Stimulated activated naive CD8-positive, alpha-beta T cell treated with anti-CD3 and anti-CD28 coated beads, Interleukin-15, amount 100 ng/mL, for 72 hours (primary cell): ENCODE data around the gene PRAMEF13.
"Not testable (repeated sequence)": the region's sequence is repeated elsewhere in the genome, so short reads cannot be mapped to it uniquely, and the experiment has no call there.

Source experiments
- ATAC-seq: fragments of 150-1000 bp; cut with Tn5 transposase; 2 replicates; pipeline ENCODE4 v1.10.0; 2021; ENCODE audit warnings: mild to moderate bottlenecking, moderate library complexity
- DNase-seq, 2 donors: peaks; one replicate each; pipeline ENCODE4 v3.0.0; 2021 to 2022
- H3K27ac Mint-ChIP-seq, 2 donors: one replicate each; pipeline ENCODE4 v1.8.0; 2022; ENCODE audit warnings: mild to moderate bottlenecking in 2 of 2, mixed read lengths in 2 of 2, moderate library complexity in 2 of 2
- H3K27me3 Mint-ChIP-seq: one replicate; pipeline ENCODE4 v1.8.0; 2022; ENCODE audit warnings: mixed read lengths
- H3K4me1 Mint-ChIP-seq: one replicate; pipeline ENCODE4 v1.8.0; 2022; ENCODE audit warnings: mild to moderate bottlenecking, mixed read lengths
- H3K4me3 Mint-ChIP-seq, 2 donors: one replicate each; pipeline ENCODE4 v1.8.0; 2022; ENCODE audit warnings: mild to moderate bottlenecking in 2 of 2, mixed read lengths in 2 of 2, moderate library complexity in 1 of 2
- H3K9me3 Mint-ChIP-seq, 2 donors: one replicate each; pipeline ENCODE4 v1.8.0; 2022; ENCODE audit warnings: mixed read lengths in 2 of 2

The PRAMEF13 gene

GRCh38 chr1:13225675-13226204 lies 24.5 kb upstream of the PRAMEF13 start, which contains the start of gene PRAMEF18:
PRAMEF18 (minus strand) TSS chr1:13226154; CDS start chr1:13226106, 48 bp downstream.
- peak within 1 kb of the TSS in 1 of 2 donors; percentile 61 for H3K27ac Mint-ChIP-seq
- not testable (repeated sequence) for H3K4me3 Mint-ChIP-seq, H3K9me3 Mint-ChIP-seq, DNase-seq, H3K27me3 Mint-ChIP-seq, H3K4me1 Mint-ChIP-seq
- peak; percentile 40 for ATAC-seq

- no peaks in the 10 kb centered on the region for H3K9me3 Mint-ChIP-seq
- H3K4me1 Mint-ChIP-seq, result no peaks in the 10 kb centered on the region
- no peak overlapping the region for H3K4me3 Mint-ChIP-seq
- DNase-seq (no peak), ATAC-seq (no peak)
- peak overlapping the region in 1 of 2 donors; percentile 3 for H3K27ac Mint-ChIP-seq
- no peaks in the 10 kb centered on the region for H3K27me3 Mint-ChIP-seq
Observed at GRCh38 chr1:13224480-13225060, 23.4 kb upstream of the PRAMEF13 start.

DNA sequence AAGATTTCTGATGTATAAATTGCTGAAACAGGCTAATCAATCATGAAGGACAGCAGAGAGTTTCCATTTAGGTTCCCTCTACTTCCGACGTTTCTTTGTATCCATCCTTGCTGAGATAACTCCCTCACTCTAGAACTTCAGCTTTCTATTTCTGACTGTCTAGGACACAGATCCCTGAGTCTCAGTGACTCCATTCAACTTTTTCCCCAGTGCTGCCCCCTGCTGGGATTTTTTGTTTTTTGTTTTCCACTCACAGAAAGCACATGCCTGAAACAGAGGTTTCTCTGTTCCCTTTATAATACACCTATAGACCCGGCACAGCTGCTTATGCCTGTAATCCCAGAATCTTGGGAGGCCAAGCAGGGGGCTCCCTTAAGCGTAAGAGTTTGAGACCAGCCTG lies 21.6 kb upstream of the PRAMEF13 start:
- H3K27me3 Mint-ChIP-seq, ATAC-seq, H3K4me1 Mint-ChIP-seq, H3K9me3 Mint-ChIP-seq, H3K27ac Mint-ChIP-seq, DNase-seq, H3K4me3 Mint-ChIP-seq: not testable (repeated sequence)

- H3K27me3 Mint-ChIP-seq, H3K4me1 Mint-ChIP-seq, H3K9me3 Mint-ChIP-seq, H3K4me3 Mint-ChIP-seq, ATAC-seq, H3K27ac Mint-ChIP-seq, DNase-seq: not testable (repeated sequence)
Observed at GRCh38 chr1:13219203-13219602, 18.0 kb upstream of the PRAMEF13 start.

DNA sequence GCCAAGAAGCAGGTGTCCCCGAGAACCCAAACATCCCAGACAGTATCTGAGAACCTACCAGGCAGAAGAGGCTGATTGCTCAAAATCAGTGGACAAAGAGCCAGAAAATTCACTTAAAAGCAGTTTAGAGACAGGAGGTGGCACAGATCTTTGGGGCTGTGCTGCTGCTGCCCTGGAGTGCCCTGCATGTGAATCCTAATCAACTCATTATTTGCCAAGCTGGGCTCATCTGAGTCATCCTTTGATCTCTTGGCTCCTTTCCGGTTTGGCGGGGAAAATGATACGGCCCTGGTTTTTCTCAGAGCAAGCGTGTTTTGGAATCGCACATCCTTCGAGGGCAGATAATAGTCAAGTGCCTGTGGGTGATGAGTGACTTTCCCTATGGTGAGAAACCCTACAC lies 15.4 kb upstream of the PRAMEF13 start:
- not testable (repeated sequence) for H3K27me3 Mint-ChIP-seq, H3K4me3 Mint-ChIP-seq, DNase-seq, ATAC-seq, H3K4me1 Mint-ChIP-seq, H3K27ac Mint-ChIP-seq, H3K9me3 Mint-ChIP-seq

- DNase-seq, H3K4me3 Mint-ChIP-seq, H3K27ac Mint-ChIP-seq, H3K9me3 Mint-ChIP-seq, H3K4me1 Mint-ChIP-seq, ATAC-seq, H3K27me3 Mint-ChIP-seq: not testable (repeated sequence)
Observed at GRCh38 chr1:13208712-13209111, 7.5 kb upstream of the PRAMEF13 start.

GRCh38 chr1:13171548-13171947 lies 29.7 kb downstream of the PRAMEF13 start, which contains the start of gene PRAMEF9:
PRAMEF9 (plus strand) TSS chr1:13171848; CDS start chr1:13175281, 3,433 bp downstream.
- not testable (repeated sequence) for DNase-seq, H3K4me1 Mint-ChIP-seq, H3K4me3 Mint-ChIP-seq, H3K27ac Mint-ChIP-seq, H3K27me3 Mint-ChIP-seq, H3K9me3 Mint-ChIP-seq, ATAC-seq

DNA sequence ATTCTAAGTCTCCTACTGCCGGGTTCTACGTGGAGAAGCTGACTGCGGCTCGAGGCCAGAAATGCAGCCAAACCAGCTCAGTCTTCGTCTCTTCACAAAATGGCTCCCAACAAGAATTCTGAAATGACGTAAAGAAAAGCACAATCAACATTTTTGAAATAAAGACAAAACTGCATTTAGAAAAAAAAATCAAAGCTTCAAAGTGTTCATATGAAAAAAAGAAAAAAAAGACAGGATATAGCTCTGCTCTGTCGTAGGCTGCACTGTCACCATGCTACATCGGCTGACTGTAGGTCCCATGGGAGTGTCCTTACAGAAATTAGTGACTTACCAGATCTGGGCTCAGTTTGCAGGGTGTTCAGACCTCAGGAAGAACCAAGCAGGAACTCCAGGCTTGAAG lies 35.7 kb downstream of the PRAMEF13 start, which contains the start of gene HNRNPCL4:
TSS of gene HNRNPCL4 (minus strand) at position 101 of the 400 bp plus-strand sequence. CDS start 164 bp downstream, outside the sequence.
- H3K4me3 Mint-ChIP-seq, DNase-seq, H3K27me3 Mint-ChIP-seq, H3K9me3 Mint-ChIP-seq, H3K27ac Mint-ChIP-seq, ATAC-seq, H3K4me1 Mint-ChIP-seq: not testable (repeated sequence)

GRCh38 chr1:13155909-13156308 lies 45.3 kb downstream of the PRAMEF13 start, which contains the start of gene PRAMEF26:
PRAMEF26 (minus strand) TSS chr1:13156009; CDS start chr1:13153095, 2,914 bp downstream.
- not testable (repeated sequence) for H3K9me3 Mint-ChIP-seq, ATAC-seq, H3K4me1 Mint-ChIP-seq, H3K27me3 Mint-ChIP-seq, H3K27ac Mint-ChIP-seq, H3K4me3 Mint-ChIP-seq, DNase-seq
